ENCODE results near the gene KCTD18.

DNA sequence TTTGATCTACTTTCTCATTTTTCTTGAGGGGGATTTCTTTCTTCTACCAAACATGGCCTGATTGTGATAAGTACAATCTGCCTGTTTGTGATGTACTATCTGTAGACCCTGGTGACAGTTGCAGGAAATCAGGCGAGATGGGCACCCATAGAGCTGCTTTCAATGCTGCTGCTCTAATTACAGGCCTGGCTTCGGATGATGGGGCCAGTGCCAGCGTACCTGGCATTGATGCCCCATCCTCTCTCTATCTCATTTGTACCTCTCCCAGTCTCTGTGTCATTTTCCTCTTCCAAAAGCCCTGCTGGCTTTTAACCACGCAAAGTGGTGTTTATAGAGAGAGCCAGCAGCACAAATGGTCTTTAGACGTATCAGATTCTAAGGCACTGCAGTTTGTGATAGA, 69.9 kb downstream of the KCTD18 start:
- TF ChIP-seq POLR2A (IDR thresholded peaks at IDR 0.05; ENCODE audit: low read depth, low read length) (no peak), POLR2AphosphoS5 (IDR thresholded peaks at IDR 0.05; ENCODE audit: low read depth, low read length) (no peak), TAF1 (IDR thresholded peaks at IDR 0.05; ENCODE audit: borderline replicate concordance, low read depth, low read length) (no peak)

All from GM12892 (cell line).